H1 (cell line): ENCODE results near the gene RALA. TPM values are rescaled to one million over a fixed set of nuclear protein-coding genes. Genes with fewer than 3 reads are reported as not detected.

ENCODE experiments used
- ASH2L ChIP-seq: fragments of 200-600, 300-600 bp; sonication (generic); IDR thresholded peaks from one replicate; pipeline ENCODE4 v1.7.1; 2017; ENCODE audit warnings: low read length
- CHD7 ChIP-seq: fragments of 300-600 bp; sonication (generic); IDR thresholded peaks from 2 replicates; pipeline ENCODE4 v1.7.1; 2012; ENCODE audit warnings: low read length, moderate library complexity, mild to moderate bottlenecking, inconsistent platforms; ENCODE audit not compliant: insufficient replicate concordance
- EP300 ChIP-seq, 2 experiments: IDR thresholded peaks; 1 replicate in 1 of 2; 2 replicates in 1 of 2; pipeline ENCODE4 v1.6.1; 2011 to 2012; ENCODE audit warnings: low read depth in 2 of 2, low read length in 2 of 2, mild to moderate bottlenecking in 2 of 2, borderline replicate concordance in 1 of 2, inconsistent platforms in 1 of 2, moderate library complexity in 1 of 2
- FOSL1 ChIP-seq: IDR thresholded peaks from 2 replicates; pipeline ENCODE4 v1.6.1; 2011; ENCODE audit warnings: mild to moderate bottlenecking, low read depth, low read length, moderate library complexity; ENCODE audit not compliant: insufficient read depth
- GTF2F1 ChIP-seq: IDR thresholded peaks from 2 replicates; pipeline ENCODE4 v1.6.1; 2012; ENCODE audit warnings: low read depth, low read length, improper control_type of control experiment, borderline replicate concordance
- HDAC2 ChIP-seq, 2 experiments: fragments of 300-600 bp in 1 of 2; sonication (generic) in 1 of 2; IDR thresholded peaks; 2 replicates each; pipeline ENCODE4 v1.6.1; 2011 to 2012; ENCODE audit warnings: low read depth in 2 of 2, low read length in 2 of 2, mild to moderate bottlenecking in 2 of 2, moderate library complexity in 2 of 2, borderline replicate concordance in 1 of 2, inconsistent platforms in 1 of 2
- POLR2A ChIP-seq, 2 experiments: IDR thresholded peaks; 1 replicate in 1 of 2; 2 replicates in 1 of 2; pipeline ENCODE4 v1.6.1; 2011; ENCODE audit warnings: low read depth in 2 of 2, low read length in 2 of 2, mild to moderate bottlenecking in 2 of 2; ENCODE audit errors: control extremely low read depth in 1 of 2
- SIN3A ChIP-seq, 2 experiments: IDR thresholded peaks in 1 of 2; conservative IDR thresholded peaks in 1 of 2; 2 replicates each; pipeline ENCODE4 v1.6.1; 2011 to 2012; ENCODE audit warnings: low read length in 2 of 2, improper control_type of control experiment in 1 of 2, low read depth in 1 of 2, mild to moderate bottlenecking in 1 of 2
- SP4 ChIP-seq: IDR thresholded peaks from 2 replicates; pipeline ENCODE4 v1.6.1; 2012; ENCODE audit warnings: low read length, inconsistent platforms
- YY1 ChIP-seq: IDR thresholded peaks from 2 replicates; pipeline ENCODE4 v1.6.1; 2011; ENCODE audit warnings: low read depth, mild to moderate bottlenecking, low read length
- polyA plus RNA-seq, 7 experiments: library from polyadenylated mRNA; depleted of rRNA in 3 of 7; stranded (reverse) in 5 of 7; unstranded in 2 of 7; fragments of >200 nt in 5 of 7; fragments of 200-250 nt in 2 of 7; gene quantifications; 1 replicate in 5 of 7; 2 replicates in 1 of 7; 4 replicates in 1 of 7; pipeline versions ENCODE4 v1.2.1 to v1.2.3, GENCODE V29; 2011 to 2013; ENCODE audit warnings: missing spikeins in 2 of 7, mixed read lengths in 2 of 7
- total RNA-seq: library from RNA; stranded (reverse); fragmentation: NEBNext Ultra II Directional; extraction: Animal tissue kit (Norgen Biotek cat#: 25700); gene quantifications from 2 replicates; pipeline ENCODE4 v1.2.1, GENCODE V29; 2021

Gene RALA
- total and polyA plus RNA-seq, 2 of the 8 experiments (the other 6 are each of a cell fraction or from before 2014, with no cell fraction given), result 24.1 to 72.8 TPM

DNA sequence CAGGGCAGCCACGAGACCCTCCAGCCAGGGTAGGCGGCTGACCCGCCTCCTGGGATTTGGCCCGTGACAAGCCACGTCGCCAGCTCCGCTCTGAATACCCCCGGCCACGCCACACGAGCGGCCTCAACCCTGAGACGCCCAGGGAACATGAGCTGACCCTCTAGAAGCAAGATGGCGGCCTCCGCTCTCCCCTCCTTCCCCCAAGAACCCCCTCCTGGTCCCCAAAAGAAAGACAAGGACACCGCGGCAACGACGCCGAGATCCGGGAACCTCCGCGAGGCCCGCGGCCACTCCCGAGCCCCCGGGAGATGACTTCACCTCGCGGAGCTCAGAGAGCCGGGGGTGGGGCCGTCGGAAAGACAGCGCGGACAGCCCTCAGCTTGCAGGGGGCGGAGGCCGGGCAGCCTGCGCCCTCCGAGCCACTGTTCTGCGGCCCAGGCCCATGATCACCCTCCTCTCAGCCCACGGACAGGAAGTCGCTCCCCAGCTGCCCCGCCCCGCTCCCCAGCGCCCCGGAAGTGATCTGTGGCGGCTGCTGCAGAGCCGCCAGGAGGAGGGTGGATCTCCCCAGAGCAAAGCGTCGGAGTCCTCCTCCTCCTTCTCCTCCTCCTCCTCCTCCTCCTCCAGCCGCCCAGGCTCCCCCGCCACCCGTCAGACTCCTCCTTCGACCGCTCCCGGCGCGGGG lies at the start of gene RALA (continued):
- TF ChIP-seq CHD7, result no peak
- no peak for TF ChIP-seq FOSL1
- TF ChIP-seq EP300 (IDR thresholded peaks at IDR 0.05; ENCODE audit: borderline replicate concordance in 1 of 2, low read depth in 2 of 2, low read length in 2 of 2), result no peak
- TF ChIP-seq SP4, result no peak
- no peak for TF ChIP-seq HDAC2 (IDR thresholded peaks at IDR 0.05; ENCODE audit: borderline replicate concordance in 1 of 2, low read depth in 2 of 2, low read length in 2 of 2)
- peak; percentile 96 to 98 for TF ChIP-seq POLR2A (IDR thresholded peaks at IDR 0.05; ENCODE audit: control extremely low read depth in 1 of 2, low read depth in 2 of 2, low read length in 2 of 2)
- TF ChIP-seq GTF2F1, result no peak
- peak; percentile 84 for TF ChIP-seq ASH2L
- TF ChIP-seq YY1, result peak; percentile 94
- peak in 1 of 2 experiments; percentile 15; a peak in 1 of 4 replicates for TF ChIP-seq SIN3A (conservative IDR thresholded peaks at IDR 0.05 in 1 of 2, IDR thresholded peaks at IDR 0.05 in 1 of 2; ENCODE audit: low read depth in 1 of 2, low read length in 2 of 2)
